Stimulated activated CD4-positive, alpha-beta T cell treated with anti-CD3 and anti-CD28 coated beads, Interleukin-1b, Interleukin-23, amount 100 ng/mL, for 48 hours (primary cell): ENCODE data around the gene CRIP3.

Experiments used
- DNase-seq: peaks from one replicate; pipeline ENCODE4 v3.0.0-alpha.2; 2020

The CRIP3 gene

DNA sequence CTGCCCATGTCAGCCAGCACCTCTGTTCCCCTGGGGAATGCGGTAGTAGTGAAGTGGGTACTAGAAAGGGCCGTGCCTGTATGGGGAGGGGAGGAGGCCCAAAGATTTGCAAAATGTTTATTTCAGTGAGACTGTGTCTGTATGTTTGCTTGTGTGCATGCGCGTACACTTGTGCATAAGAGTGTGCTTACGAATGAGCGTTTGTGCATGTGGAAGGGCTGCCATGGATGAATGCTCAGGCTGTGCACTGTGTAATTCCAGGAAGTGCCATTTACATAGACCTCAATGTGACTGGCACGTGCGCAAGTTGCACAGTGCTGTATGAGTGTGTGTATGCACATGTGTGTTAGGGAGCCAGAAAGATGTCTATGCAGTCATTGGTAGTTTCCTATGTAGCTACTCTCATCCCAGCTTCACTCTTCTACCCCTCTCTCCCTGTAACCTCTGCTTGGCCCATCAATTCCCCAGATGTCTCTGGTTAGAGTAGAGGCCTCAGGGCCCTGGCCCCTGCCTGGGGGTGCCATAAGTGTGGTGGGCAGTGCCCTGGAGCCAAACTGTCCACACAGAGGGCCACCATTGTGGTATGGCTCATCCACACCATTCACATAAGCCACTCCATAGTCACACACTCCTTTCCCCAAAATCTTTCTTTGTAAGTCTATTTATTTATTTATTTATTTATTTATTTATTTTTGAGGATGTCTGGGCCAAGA, 37.4 kb downstream of the CRIP3 start:
- DNase-seq: no peak

DNA sequence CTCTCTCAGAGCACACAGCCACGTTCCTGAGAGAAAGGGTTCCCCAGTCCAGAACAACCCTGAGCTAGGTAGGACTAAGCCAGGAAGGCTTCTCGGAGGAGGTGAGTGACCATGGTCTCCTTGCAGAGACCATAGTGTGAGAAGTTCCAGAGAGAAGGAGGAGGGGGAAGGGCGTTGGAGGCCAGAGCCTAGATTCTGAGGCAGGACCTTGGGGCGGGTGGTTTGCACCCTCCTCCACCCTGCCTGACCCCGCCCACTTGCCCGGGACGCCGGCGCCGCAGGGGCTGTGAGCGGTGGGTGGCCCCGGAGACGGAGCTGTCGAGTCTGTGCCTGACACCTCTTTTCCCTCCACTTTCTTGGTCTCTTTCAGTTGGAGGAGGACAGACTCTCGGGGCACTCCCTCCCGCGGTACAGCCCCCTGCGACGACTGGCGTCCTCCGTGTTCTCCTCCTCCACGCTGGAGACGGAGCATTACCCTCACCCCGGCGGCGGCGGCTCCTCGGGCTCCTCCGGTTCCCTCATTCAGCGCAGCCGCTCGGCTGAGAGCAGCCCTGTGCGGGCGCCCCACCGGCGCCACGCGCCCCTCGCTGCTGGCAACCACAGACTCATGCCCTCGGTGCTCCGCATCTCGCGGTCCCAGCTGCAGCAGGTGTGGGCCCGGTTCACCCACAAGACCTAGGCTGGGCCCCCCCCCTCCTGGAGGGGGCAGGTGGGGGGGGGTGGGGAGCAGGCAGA, 39.2 kb downstream of the CRIP3 start:
- peak; percentile 32 for DNase-seq

DNA sequence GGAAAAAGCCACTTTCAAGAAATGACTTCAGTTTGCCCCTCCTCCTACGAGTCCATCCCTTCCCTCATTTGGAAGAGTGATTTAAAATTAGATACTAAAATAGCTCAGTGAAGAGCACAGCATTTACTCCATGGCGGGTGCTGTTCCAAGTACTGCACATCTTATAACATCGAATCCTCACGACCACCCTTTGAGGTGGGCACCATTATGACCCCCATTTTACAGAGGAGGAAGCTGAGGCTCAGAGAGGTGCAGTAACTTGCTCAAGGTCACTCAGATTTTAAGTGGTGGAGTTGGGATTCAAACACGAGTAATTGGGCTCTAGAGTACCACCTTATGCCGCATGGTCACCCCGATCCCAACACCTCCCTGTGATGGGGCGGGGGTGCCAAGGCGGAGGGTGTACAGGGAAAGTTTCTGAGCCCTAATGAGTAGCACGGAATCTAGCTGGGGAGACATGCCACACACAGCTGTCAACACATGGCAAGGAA, 39.8 kb downstream of the CRIP3 start:
- no peak for DNase-seq

DNA sequence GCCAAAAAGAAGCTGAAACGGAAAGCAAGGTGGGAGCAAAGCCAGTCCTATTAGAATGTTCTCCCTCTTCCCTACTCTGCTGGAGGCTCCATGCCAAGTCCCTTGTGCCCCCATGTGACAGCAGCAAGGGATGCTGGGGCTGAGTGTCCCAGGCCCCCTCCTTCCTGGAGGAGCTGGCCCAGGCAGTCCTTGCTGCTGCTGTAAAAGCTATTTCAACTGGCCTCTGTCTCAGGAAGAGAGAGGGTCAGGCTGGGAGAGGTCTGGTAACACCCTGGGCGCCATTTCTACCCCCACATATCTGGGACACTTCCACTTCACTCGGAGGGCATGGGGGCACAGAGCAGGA, 40.3 kb downstream of the CRIP3 start:
- no peak for DNase-seq

DNA sequence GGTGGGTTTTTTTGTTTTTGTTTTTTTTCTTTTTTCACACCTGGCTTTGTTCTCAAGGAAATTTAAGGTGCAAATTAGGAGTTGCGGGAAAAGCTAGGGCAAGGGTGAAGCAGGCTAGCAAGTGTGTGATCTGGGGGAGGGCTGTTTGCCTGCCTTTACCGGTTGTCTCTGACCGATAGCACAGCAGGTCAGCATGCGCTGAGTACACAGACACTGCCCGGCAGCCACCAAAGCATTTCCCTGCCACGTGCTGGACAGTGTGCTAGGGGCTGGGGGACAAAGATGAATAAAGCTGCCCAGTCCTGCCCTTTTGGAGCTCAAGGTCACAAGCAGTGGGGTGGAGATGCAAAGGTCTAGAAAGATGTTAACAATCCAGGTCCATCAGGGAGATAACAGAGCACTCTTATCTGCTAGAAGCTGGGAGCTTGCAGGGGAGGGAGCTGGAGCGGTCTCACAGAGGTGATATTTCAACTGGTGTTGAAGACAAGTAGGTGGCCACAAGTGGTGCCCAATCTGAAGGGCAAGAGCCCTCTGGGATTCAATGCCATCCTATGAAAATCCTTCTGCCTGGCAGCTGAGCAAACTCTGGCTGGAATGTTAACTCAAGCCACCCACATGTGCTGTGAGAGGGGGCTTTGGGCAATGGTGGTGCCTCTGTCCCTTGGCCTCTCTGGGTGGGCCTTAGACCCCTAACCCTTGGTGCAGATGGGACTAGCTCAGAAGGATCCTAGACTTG, 40.8 kb downstream of the CRIP3 start:
- no peak for DNase-seq

DNA sequence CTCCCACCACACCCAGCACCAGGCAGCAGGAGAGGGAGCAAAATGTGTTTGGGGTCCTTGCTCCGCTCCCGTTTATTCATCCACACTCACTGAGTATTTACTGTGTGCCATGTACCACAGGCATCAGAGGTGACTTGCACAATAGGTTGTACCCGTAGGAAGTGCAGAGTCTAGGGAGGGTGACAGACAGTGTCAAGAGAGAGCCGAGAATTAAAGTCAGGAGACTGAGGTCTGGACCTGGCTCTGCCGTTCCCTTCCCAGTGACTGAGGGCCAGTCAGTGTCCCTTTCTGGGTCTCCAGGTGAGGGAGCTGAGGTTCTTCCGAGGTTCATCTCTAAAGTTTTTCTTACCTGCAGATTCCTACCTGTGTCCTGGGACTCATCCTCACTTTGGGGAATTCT, 43.1 kb downstream of the CRIP3 start:
- DNase-seq: no peak

DNA sequence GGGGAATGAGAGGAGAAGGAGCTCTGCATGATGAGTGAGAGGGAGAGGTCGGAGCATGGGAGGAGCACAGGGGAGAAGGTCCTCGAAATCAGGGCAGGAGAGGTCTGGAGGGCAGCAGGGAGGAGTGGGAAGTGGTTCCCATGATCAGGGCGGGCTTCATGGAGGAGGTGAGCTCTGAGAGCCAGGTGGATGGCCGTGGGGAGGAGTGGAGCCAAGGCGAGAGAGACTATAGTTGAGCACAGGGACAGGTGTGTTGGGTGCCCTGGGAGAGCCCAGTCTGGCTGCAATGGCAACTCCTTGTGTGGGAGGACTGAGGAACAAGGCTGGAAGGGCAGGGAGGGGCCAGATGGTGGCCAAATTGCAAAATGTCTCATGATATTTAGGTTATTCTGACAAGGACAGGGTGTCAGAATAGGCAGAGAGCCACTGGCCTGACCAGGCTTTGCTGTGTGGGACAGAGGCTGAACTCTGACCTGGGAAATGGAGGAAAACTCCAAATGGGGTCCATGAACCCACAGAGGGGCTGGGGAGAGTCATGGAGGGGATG, 44.0 kb downstream of the CRIP3 start:
- no peak for DNase-seq

DNA sequence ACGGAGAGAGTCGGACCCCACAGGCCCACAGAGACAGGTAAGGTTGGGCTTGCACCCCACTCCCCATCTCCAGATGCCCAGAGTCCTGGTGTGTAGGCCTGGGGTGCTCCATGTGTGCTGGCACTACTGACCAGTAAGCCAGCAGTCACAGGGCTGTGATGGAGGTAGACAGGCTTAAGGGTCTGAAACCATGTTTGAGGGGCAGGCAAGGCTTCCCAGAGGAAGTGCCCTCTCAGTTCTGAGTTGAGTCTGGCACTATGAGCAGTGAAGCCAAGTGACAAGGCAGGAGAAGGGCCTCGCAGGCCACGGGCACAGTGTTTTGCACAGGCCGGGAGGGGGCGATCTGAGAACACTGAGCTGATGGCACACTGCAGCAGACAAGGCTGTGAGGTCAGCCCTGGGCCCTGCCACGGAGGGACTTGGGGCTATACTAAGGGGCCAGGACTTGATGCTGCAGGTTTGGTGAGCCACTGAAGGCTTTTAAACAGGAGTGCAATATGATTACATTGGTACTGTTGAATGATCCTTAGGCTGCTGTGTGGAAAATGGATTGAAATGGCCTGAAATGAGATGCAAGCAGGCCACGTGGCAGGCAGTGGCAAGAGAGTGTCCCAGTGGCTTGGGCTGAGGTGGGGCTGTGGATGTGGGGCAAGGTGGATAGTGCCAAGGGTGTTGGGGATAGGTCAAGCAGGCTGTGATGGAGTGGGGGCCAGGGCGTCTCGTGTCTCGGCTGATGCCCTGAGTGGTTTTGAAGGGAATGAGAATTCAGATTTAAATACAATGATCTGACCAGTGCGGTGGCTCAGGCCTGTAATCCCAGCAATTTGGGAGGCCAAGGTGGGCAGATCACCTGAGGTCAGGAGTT, 45.1 kb downstream of the CRIP3 start:
- DNase-seq: peak; percentile 80

DNA sequence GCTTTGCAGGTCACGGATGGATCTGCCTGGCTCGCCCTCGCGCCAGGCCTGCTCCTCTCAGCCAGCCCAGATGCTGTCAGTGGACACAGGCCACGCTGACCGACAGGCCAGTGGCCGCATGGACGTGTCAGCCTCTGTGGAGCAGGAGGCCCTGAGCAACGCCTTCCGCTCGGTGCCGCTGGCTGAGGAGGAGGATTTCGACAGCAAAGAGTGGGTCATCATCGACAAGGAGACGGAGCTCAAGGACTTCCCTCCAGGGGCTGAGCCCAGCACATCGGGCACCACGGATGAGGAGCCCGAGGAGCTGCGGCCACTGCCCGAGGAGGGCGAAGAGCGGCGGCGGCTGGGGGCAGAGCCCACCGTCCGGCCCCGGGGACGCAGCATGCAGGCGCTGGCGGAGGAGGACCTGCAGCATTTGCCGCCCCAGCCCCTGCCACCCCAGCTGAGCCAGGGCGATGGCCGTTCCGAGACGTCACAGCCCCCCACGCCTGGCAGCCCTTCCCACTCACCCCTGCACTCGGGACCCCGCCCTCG, 45.8 kb downstream of the CRIP3 start:
- DNase-seq: no peak

DNA sequence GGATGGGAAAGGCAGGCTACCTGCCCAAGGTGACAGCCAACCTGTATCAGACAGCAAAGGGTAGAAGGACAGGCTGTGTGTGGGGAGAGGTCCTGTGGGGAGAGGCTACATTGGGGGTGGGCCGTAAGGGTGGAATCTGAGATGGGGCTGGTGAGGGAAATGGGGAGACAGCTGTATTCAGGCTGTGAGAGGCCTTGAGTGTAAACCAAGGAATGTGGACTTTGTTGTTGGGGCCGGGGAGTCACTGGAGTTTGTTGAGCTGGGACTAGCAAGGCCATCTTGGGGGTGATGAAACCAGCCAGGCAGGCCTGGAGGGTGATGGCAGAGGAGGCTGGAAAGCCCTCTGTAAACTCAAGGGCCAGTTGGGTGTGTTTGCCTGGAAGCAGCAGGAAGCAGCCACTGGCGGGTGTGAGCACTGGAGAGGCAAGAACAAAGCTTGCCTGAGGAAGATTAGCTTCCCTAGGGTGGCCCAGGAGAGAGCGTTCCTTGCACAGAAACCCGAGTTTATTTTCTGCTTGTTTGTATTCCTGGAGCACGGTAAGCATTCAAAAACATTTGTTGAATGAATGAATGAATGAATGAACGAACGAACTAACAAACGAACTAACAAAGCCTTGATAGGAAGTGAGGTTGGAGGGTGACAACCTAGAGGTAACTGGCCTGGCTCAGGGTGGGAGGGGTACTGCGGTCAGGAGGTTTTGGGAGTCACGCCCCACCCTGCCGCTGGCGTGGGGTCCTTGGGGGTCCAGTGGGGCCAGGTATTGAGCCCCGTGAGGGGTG, 46.4 kb downstream of the CRIP3 start:
- DNase-seq: no peak

DNA sequence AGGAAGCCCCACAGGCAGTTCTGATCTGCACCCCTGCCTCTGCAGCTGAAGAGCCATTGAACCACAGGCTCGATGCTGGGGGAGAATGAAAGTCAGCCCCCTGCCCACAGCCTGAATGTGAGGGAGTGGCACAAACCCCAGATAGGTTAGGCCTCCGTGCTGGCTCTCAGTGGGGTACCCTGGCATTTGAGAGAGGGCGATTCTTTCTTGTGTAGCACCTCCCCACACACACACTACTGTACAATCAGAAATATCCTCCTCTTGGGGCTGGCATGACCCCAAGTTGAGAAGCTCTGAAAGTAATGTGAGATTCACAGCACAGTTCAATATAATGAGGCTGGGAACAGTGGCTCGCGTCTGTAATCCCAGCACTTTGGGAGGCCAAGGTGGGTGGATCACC, 47.4 kb downstream of the CRIP3 start:
- no peak for DNase-seq

DNA sequence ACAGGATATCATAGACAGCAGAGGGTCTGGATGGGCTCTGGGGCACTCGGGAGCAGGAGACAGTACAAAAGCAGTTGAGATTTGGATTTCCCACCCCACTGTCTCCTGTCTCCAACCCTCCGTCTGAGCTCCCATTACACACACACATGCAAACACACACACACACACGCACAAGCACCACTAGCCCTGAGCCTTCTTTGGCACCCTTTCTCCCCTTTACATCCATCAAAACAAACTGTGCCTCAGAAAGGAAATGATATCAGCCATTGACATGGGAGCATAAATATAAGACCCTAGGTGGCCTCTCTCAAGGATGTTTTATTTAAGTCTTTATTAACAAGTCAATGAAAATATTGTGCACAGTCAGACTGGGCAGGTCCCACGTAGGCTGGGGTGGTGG, 47.8 kb downstream of the CRIP3 start:
- DNase-seq: no peak

DNA sequence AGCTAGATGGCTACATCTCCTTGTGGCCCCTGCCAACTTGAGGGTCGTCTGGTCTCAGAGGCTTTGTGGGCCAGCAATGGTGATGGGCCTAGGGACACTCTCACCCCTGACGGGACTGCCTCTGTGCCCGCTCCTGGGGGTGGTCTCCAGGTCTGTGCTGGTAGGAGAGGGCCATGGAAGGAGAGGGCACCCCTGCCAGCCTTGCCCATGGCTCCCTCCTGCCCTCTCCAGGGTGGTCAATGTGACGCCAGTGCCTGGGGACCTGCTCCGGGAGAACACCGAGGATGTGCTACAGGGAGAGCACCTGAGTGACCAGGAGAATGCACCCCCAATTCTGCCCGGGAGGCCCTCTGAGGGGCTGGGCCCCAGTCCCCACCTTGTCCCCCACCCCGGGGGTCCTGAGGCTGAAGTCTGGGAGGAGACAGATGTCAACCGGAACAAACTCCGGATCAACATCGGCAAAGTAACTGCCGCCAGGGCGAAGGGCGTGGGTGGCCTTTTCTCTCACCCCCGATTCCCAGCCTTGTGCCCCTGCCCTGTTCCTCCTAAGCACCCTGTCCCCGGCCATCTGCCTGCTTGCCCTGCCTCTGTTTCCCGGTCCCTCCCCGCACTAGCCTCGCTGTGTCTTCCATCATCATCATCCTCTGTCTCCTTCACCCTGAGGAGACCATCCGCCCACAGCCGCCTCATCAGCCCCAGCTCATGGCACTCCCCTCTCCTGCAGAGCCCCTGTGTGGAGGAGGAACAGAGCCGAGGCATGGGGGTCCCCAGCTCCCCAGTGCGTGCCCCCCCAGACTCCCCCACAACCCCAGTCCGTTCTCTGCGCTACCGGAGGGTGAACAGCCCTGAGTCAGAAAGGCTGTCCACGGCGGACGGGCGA, 49.6 kb downstream of the CRIP3 start:
- DNase-seq: no peak

DNA sequence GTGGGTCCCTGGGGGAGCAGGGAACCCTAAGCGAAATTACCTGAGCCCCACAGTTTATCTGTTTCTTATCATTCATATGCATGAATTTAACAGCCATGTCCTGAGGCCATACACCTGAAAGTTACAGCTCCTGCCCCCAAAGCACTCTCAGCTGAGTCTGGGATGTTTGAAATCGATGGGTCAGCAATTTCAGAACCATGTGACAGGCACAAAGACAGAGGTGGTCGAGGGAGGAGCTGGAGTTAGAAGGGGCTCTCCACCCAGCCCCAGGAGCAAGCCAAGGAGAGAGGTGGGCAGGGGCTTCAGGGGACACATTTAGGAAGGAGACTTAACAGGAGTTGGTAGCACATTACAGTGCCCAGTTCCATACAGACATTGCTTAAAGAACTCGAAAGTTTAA, 50.4 kb downstream of the CRIP3 start:
- DNase-seq: no peak

DNA sequence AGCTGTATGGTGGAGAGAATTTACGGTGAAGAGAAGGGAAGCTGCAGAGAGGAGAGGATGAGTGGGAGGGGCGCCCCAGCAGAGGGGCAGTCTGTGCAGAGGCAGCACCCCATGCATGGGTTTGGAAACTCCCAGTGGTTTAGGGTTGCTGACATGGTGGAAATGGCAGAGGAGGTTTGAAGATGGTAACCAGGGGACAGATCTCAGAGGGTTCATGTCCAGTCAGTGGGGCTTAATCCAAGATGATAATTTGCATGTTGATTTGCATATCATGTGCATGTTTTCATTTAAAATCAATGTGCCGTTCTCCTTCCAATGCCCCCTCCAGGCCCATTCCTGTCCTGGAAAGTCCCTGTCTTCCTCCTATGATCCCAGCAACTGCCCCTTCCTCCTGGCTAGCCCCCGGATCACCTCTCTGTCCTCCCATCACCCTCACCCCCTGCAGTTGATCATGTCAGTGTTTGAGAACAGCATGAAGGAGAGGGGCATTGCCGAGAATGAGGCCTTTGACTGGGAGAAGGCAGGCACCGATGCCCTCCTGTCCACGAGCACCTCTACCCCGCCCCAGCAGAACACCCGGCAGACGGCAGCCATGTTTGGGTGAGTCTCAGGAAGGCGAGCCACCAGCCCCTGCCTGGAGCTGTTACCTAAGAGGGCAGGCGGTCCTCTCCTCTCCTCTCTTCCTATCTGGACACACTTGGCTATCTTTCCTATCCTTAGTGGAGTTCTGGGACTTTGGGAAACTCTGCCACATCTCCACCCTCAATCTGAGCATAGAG, 51.1 kb downstream of the CRIP3 start:
- DNase-seq: no peak

DNA sequence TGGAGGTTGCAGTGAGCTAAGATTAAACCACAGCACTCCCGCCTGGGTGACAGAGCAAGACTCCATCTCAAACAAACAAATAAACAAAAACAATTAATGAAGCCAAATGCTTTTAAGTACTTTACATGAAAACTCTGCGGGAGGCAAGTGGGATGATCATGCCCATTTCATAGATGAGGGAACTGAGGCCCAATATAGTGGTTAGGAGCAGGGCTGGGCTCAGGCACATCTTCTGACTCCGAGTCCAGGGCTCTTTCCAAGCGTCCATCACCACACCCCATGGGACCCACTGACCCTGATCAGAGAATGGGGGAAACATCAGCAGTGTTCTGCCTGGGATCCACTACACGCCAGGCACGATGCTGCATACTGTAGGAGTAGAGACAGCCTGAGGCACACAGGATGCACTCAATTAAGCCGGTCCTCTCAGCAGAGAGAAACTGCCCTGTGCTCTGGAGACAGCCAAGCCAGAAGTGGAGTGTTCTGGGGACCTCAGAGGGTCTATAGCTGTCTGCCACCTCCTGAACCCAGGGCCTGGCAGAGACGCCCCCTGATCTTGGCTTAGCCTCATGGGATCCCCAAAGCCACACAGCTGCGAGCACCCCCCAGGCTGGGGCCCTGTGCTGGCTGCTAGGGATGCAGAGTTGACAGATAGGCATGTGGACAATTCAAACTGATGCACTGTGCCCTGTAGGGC, 51.8 kb downstream of the CRIP3 start:
- no peak for DNase-seq
